Measurements from ENCODE around the gene COL26A1.

The COL26A1 gene

DNA sequence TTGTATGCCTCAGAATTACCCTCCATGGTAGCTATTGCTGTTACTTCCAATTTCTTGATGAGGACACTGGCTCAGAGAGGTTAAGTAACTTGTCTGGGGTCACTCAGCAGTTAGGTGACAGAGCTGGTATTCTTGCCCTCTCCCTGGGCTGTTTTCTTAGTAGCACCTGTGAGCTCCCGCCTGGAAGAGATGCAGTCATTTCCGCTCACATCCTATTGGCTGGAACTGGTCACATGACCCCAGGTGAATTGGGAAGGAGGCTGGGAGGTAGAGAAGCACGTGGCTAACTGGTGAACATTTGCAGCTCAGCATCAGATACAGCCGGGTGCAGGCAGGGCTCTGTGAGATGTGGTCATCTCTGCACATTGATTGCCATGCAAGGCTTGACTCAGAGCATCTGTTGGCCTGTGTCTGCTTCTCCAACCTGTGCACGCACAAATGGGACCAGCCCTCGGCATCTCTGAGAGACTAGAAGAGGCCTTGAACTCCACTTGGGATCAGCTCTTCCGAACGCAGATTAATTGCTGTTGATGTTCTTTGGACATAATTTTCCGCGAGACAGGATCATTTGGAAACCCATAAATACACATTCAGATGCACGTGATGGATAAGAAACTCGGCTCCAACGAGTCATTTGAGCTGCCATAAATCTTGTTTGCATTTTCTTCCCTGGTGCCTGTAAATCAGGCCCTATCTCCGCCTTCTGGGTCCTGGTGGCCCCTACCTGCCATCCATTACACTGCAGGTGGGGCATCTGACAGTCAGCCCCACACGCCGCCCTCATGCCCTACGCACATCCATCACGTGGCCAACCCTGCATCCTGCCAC is 223.6 kb downstream of the COL26A1 start:
- in situ Hi-C loops (cut with HindIII; ENCODE audit: low pct_unique_long_range_greater_than_20kb, low sequenced_read_pairs): no loop called here
- no peak for TF ChIP-seq JUND (IDR thresholded peaks at IDR 0.05; ENCODE audit: low read depth)

GRCh38 chr7:101586906-101587677 is 224.4 kb downstream of the COL26A1 start:
- TF ChIP-seq JUND (IDR thresholded peaks at IDR 0.05; ENCODE audit: low read depth): no peak
- in situ Hi-C loops (cut with HindIII; ENCODE audit: low pct_unique_long_range_greater_than_20kb, low sequenced_read_pairs): no loop called here
- DNase-seq (ENCODE audit: low read depth in 1 of 2, low spot score in 1 of 2): no peak

More for the DNA sequence above, 223.6 kb downstream of the COL26A1 start:
- peak in 1 of 2 experiments; percentile 23 for DNase-seq (ENCODE audit: low read depth in 1 of 2, low spot score in 1 of 2)

- no peak for DNase-seq (ENCODE audit: low read depth in 1 of 2, low spot score in 1 of 2)
- in situ Hi-C loops (cut with HindIII; ENCODE audit: low pct_unique_long_range_greater_than_20kb, low sequenced_read_pairs): no loop called here
- TF ChIP-seq JUND (IDR thresholded peaks at IDR 0.05; ENCODE audit: low read depth): no peak
These were observed 225.7 kb downstream of the COL26A1 start for GRCh38 chr7:101588131-101588935.

DNA sequence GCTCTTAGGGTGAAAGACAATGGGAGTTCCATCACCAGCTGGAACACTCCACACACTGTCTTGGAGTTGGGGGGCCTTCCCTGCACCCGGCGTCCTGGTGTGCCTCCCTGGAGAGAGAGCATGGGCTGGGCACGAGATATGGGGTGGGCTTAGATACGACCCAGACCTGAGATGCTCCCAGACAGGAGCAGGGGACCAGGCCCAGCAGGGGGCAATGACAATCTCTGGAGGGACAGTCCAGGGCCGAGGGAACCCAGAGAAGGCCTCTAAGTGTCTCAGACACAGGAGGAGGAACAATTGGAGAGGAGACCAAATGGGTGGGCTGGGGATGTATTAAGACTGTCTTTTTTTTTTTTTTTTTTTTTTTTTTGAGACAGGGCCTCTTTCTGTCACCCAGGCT is 226.4 kb downstream of the COL26A1 start:
- DNase-seq (ENCODE audit: low read depth in 1 of 2, low spot score in 1 of 2): no peak
- in situ Hi-C loops (cut with HindIII; ENCODE audit: low pct_unique_long_range_greater_than_20kb, low sequenced_read_pairs): no loop called here
- no peak for TF ChIP-seq JUND (IDR thresholded peaks at IDR 0.05; ENCODE audit: low read depth)

- no peak for DNase-seq (ENCODE audit: low read depth in 1 of 2, low spot score in 1 of 2)
- no peak for TF ChIP-seq JUND (IDR thresholded peaks at IDR 0.05; ENCODE audit: low read depth)
- in situ Hi-C loops (cut with HindIII; ENCODE audit: low pct_unique_long_range_greater_than_20kb, low sequenced_read_pairs): no loop called here
These were observed 227.4 kb downstream of the COL26A1 start for GRCh38 chr7:101589976-101590662.

DNA sequence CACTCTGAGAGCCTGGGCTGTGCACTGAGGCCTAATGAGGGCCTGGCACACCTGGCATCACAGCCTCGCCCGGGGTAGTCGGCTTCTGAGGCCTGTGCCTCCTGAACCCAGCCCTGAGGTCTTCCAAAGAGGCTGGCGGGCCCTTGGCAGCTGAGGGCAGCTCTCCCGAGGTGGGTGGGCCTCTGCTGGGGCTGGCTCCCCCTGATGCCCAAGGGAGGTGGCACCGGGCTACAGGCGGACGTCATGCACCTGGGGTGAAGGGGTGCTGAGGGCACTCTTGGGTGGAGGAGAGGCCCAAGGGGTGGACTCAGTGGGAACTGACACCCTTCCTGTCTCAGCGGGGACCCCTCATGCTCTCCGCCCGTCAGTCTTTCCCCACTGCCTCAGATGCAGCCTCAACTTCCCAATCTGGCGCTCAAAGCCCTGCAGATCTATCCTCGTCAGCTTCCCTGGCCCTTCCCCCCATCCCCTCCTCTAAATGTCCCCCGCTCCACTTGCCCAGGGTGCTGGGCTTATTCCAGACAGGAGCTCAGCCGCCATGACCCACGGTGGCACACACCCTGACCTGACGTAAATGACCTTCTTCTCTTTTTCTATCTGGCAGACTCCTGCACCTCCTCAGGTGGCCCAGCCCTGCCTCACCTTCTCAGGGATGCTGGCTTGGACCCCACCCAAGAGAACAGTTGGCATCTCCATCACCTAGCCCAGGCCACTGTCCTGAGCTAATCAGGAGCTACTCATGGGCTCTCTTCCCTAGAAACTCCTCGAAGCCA is 228.2 kb downstream of the COL26A1 start:
- no peak for TF ChIP-seq JUND (IDR thresholded peaks at IDR 0.05; ENCODE audit: low read depth)
- DNase-seq (ENCODE audit: low read depth in 1 of 2, low spot score in 1 of 2): no peak
- in situ Hi-C loops (cut with HindIII; ENCODE audit: low pct_unique_long_range_greater_than_20kb, low sequenced_read_pairs): no loop called here

- no peak for TF ChIP-seq JUND (IDR thresholded peaks at IDR 0.05; ENCODE audit: low read depth)
- no peak for DNase-seq (ENCODE audit: low read depth in 1 of 2, low spot score in 1 of 2)
- in situ Hi-C loops (cut with HindIII; ENCODE audit: low pct_unique_long_range_greater_than_20kb, low sequenced_read_pairs): no loop called here
These were observed 228.8 kb downstream of the COL26A1 start for GRCh38 chr7:101591504-101591903.

DNA sequence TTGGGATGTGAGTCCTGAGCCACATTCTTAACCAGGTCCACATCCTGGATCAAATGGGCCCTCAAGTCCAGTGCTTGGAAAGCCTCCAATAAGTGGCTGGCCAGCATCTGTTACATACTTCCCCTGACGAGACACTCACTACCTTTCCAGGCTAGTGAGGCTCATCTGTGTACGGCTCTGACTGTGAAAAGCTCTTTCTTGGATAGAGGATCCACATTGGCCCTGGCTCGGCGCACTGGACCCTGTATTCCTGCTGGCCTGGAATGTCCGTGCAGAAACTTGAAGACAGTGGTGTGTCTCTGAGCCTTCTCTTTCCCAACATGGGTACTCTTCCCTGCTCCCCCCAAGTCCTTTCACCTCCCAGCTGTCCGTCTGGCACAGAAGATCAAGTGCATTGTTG is 230.9 kb downstream of the COL26A1 start:
- in situ Hi-C loops (cut with HindIII; ENCODE audit: low pct_unique_long_range_greater_than_20kb, low sequenced_read_pairs): no loop called here
- DNase-seq (ENCODE audit: low read depth in 1 of 2, low spot score in 1 of 2): no peak
- TF ChIP-seq JUND (IDR thresholded peaks at IDR 0.05; ENCODE audit: low read depth): no peak

GRCh38 chr7:101594790-101595189 is 232.1 kb downstream of the COL26A1 start:
- DNase-seq (ENCODE audit: low read depth in 1 of 2, low spot score in 1 of 2): no peak
- in situ Hi-C loops (cut with HindIII; ENCODE audit: low pct_unique_long_range_greater_than_20kb, low sequenced_read_pairs): no loop called here
- no peak for TF ChIP-seq JUND (IDR thresholded peaks at IDR 0.05; ENCODE audit: low read depth)

GRCh38 chr7:101595246-101595645 is 232.6 kb downstream of the COL26A1 start:
- no peak for TF ChIP-seq JUND (IDR thresholded peaks at IDR 0.05; ENCODE audit: low read depth)
- in situ Hi-C loops (cut with HindIII; ENCODE audit: low pct_unique_long_range_greater_than_20kb, low sequenced_read_pairs): no loop called here
- no peak for DNase-seq (ENCODE audit: low read depth in 1 of 2, low spot score in 1 of 2)

DNA sequence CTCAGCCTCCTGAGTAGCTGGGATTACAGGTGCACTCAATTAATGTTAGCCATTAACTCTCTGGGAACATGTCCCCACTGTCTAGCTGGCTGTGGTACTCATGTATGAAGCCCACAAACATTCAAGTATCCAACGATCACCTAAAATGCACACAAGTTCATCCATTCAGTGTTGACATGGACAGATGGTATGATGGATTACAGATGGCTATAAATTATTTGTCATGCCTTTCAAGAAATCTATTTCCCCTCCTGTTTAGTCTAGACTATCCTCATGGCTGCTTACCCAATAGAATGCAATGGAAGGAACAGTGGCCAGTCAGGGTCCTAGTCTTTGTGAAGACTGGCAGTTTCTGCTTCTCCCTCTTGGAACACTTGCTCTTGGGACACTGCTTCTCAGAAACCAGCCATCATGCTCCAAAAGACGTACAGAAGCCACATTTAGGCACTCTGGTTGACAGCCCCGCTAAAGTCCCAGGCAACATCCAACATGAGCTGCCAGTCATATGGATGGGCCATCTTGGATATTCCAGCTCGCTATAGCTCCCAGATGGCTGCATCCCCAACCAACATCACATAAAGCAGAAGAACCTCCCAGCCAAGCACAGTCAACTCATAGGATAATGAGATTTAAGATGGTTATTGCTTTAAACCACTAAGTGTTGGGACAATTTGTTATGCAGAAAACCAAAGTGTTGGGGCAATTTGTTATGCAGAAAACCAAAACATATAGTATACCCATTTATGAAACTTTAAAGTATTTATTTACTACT is 233.3 kb downstream of the COL26A1 start:
- no peak for TF ChIP-seq JUND (IDR thresholded peaks at IDR 0.05; ENCODE audit: low read depth)
- DNase-seq (ENCODE audit: low read depth in 1 of 2, low spot score in 1 of 2): no peak
- in situ Hi-C loops (cut with HindIII; ENCODE audit: low pct_unique_long_range_greater_than_20kb, low sequenced_read_pairs): no loop called here

Data from T47D (cell line).